Neural progenitor cell (in vitro differentiated cells): ENCODE measurements around the gene AVPR1B. TPM values are rescaled to one million over a fixed set of nuclear protein-coding genes. Genes with fewer than 3 reads are reported as not detected.

ENCODE experiments used
- DNase-seq: peaks from one replicate; pipeline ENCODE4 v3.0.0-alpha.2; 2016; ENCODE audit warnings: low spot score
- H2AFZ ChIP-seq: fragments of 200-600 bp; sonication (generic); replicated peaks from 2 replicates; pipeline ENCODE4 v1.6.1; 2016; ENCODE audit warnings: antibody characterized with exemption
- H3F3A ChIP-seq: fragments of 200-600 bp; sonication (generic); 2 replicates; pipeline ENCODE4 v1.6.1; 2016; ENCODE audit warnings: antibody characterized with exemption, low read depth
- H3K27ac ChIP-seq: fragments of 200-600 bp; sonication (generic); 2 replicates; pipeline ENCODE4 v1.5.1; 2016; ENCODE audit warnings: mild to moderate bottlenecking
- H3K27me3 ChIP-seq: fragments of 200-600 bp; sonication (generic); 2 replicates; pipeline ENCODE4 v1.6.1; 2016; ENCODE audit warnings: mild to moderate bottlenecking, moderate library complexity
- H3K36me3 ChIP-seq: fragments of 200-600 bp; sonication (generic); 2 replicates; pipeline ENCODE4 v1.5.1; 2016
- H3K4me1 ChIP-seq: fragments of 200-600 bp; sonication (generic); 2 replicates; pipeline ENCODE4 v1.6.1; 2016; ENCODE audit warnings: mixed run types
- H3K4me2 ChIP-seq: fragments of 200-600 bp; sonication (generic); 2 replicates; pipeline ENCODE4 v1.6.1; 2016
- H3K4me3 ChIP-seq: fragments of 200-600 bp; sonication (generic); 2 replicates; pipeline ENCODE4 v1.5.1; 2016
- H3K79me2 ChIP-seq: fragments of 200-600 bp; sonication (generic); 2 replicates; pipeline ENCODE4 v1.6.1; 2016; ENCODE audit warnings: low read depth
- H3K9ac ChIP-seq: fragments of 200-600 bp; sonication (generic); 2 replicates; pipeline ENCODE4 v1.6.1; 2016
- H3K9me3 ChIP-seq: fragments of 200-600 bp; sonication (generic); 2 replicates; pipeline ENCODE4 v1.5.1; 2016; ENCODE audit warnings: low read depth
- H4K20me1 ChIP-seq: fragments of 200-600 bp; sonication (generic); 2 replicates; pipeline ENCODE4 v1.6.1; 2016; ENCODE audit warnings: low read depth
- H3K27ac Mint-ChIP-seq: 3 replicates; pipeline ENCODE4 v1.8.0; 2021; ENCODE audit warnings: mixed read lengths
- H3K27me3 Mint-ChIP-seq: 2 replicates; pipeline ENCODE4 v1.8.0; 2022; ENCODE audit warnings: low read depth, mild to moderate bottlenecking, inconsistent platforms, moderate library complexity, mixed read lengths; ENCODE audit not compliant: insufficient read depth
- H3K36me3 Mint-ChIP-seq: 3 replicates; pipeline ENCODE4 v1.8.0; 2021; ENCODE audit warnings: mixed read lengths
- H3K4me1 Mint-ChIP-seq: 3 replicates; pipeline ENCODE4 v1.8.0; 2021; ENCODE audit warnings: mixed read lengths
- H3K4me3 Mint-ChIP-seq: 3 replicates; pipeline ENCODE4 v1.8.0; 2021; ENCODE audit warnings: mild to moderate bottlenecking, moderate library complexity, mixed read lengths
- H3K9me3 Mint-ChIP-seq: 3 replicates; pipeline ENCODE4 v1.8.0; 2020; ENCODE audit warnings: mixed read lengths
- CTCF ChIP-seq: fragments of 200-600 bp; sonication (generic); IDR thresholded peaks from 2 replicates; pipeline ENCODE4 v1.5.1; 2017; ENCODE audit warnings: antibody characterized with exemption, mild to moderate bottlenecking
- EZH2 ChIP-seq: fragments of 200-600 bp; sonication (generic); IDR thresholded peaks from 2 replicates; pipeline ENCODE4 v1.6.1; 2017; ENCODE audit warnings: antibody characterized with exemption, mild to moderate bottlenecking, moderate library complexity
- EZH2phosphoT487 ChIP-seq: fragments of 200-600 bp; sonication (generic); IDR thresholded peaks from 2 replicates; pipeline ENCODE4 v1.6.1; 2017; ENCODE audit warnings: antibody characterized with exemption
- total RNA-seq: library from RNA; depleted of rRNA; stranded (reverse); fragments of >200 nt; gene quantifications from 2 replicates; pipeline ENCODE4 v1.2.3, GENCODE V29; 2015; ENCODE audit warnings: low replicate concordance

AVPR1B gene
- total RNA-seq, 1 donor from 2014 or later = not detected

- H3K27ac ChIP-seq = no peak overlapping the region
- no peak overlapping the region for H3K9ac ChIP-seq
- H3K4me3 Mint-ChIP-seq = no peak overlapping the region
- no peak overlapping the region for H3K27ac Mint-ChIP-seq
- H3K36me3 Mint-ChIP-seq = peaks cover 2% of the 10 kb centered on the region
- H3K36me3 ChIP-seq = no peaks in the 10 kb centered on the region
- no peaks in the 10 kb centered on the region for H3K79me2 ChIP-seq
- peaks cover 7% of the 10 kb centered on the region for H3K9me3 ChIP-seq
- no peak for DNase-seq
- no peaks in the 10 kb centered on the region for H3F3A ChIP-seq
- peaks cover 7% of the 10 kb centered on the region for H3K27me3 Mint-ChIP-seq
- H4K20me1 ChIP-seq = no peaks in the 10 kb centered on the region
- no peak for TF ChIP-seq CTCF
- no peak for TF ChIP-seq EZH2phosphoT487
- no peak for TF ChIP-seq EZH2
- no peak overlapping the region for H3K4me2 ChIP-seq
- H3K9me3 Mint-ChIP-seq = peaks cover 21% of the 10 kb centered on the region
- no peaks in the 10 kb centered on the region for H3K27me3 ChIP-seq
- H2AFZ ChIP-seq = no peak overlapping the region
- H3K4me3 ChIP-seq = no peak overlapping the region
- no peaks in the 10 kb centered on the region for H3K4me1 ChIP-seq
- H3K4me1 Mint-ChIP-seq = no peaks in the 10 kb centered on the region
These were observed 8.2 kb upstream of the AVPR1B start for GRCh38 chr1:206125346-206125745.

GRCh38 chr1:206122686-206123085 lies 5.5 kb upstream of the AVPR1B start:
- H3K4me3 ChIP-seq = no peak overlapping the region
- H3K79me2 ChIP-seq = no peaks in the 10 kb centered on the region
- H3K36me3 ChIP-seq = no peaks in the 10 kb centered on the region
- peaks cover 4% of the 10 kb centered on the region for H3F3A ChIP-seq
- no peaks in the 10 kb centered on the region for H4K20me1 ChIP-seq
- Mint-ChIP-seq H3K4me1 (peaks cover 6% of the 10 kb centered on the region), H3K36me3 (peaks cover 2% of the 10 kb centered on the region), H3K9me3 (peaks cover 31% of the 10 kb centered on the region), H3K27me3 (peaks cover 17% of the 10 kb centered on the region), H3K27ac (no peak overlapping the region), H3K4me3 (no peak overlapping the region)
- no peak for DNase-seq
- TF ChIP-seq EZH2 = no peak
- TF ChIP-seq CTCF = no peak
- no peak for TF ChIP-seq EZH2phosphoT487
- no peak overlapping the region for H3K4me2 ChIP-seq
- no peak overlapping the region for H2AFZ ChIP-seq
- no peak overlapping the region for H3K27ac ChIP-seq
- peaks cover 3% of the 10 kb centered on the region for H3K4me1 ChIP-seq
- H3K9ac ChIP-seq = no peak overlapping the region
- peaks cover 12% of the 10 kb centered on the region for H3K9me3 ChIP-seq
- H3K27me3 ChIP-seq = peaks cover 26% of the 10 kb centered on the region

GRCh38 chr1:206121269-206121668 lies 4.1 kb upstream of the AVPR1B start:
- H3K4me2 ChIP-seq = no peak overlapping the region
- TF ChIP-seq EZH2phosphoT487 = no peak
- TF ChIP-seq CTCF = no peak
- TF ChIP-seq EZH2 = no peak
- DNase-seq = no peak

More at GRCh38 chr1:206121269-206121668, 4.1 kb upstream of the AVPR1B start:
- H3K9me3 Mint-ChIP-seq = peaks cover 31% of the 10 kb centered on the region
- Histone ChIP-seq H2AFZ (no peak overlapping the region), H3K4me1 (peaks cover 6% of the 10 kb centered on the region), H3K9me3 (peaks cover 12% of the 10 kb centered on the region), H3K36me3 (no peaks in the 10 kb centered on the region), H3F3A (peaks cover 4% of the 10 kb centered on the region), H3K9ac (no peak overlapping the region), H3K4me3 (no peak overlapping the region), H3K79me2 (no peaks in the 10 kb centered on the region), H3K27me3 (peaks cover 40% of the 10 kb centered on the region), H4K20me1 (no peaks in the 10 kb centered on the region), H3K27ac (no peak overlapping the region)
- peaks cover 21% of the 10 kb centered on the region for H3K27me3 Mint-ChIP-seq
- peaks cover 2% of the 10 kb centered on the region for H3K36me3 Mint-ChIP-seq
- no peak overlapping the region for H3K4me3 Mint-ChIP-seq
- peaks cover 11% of the 10 kb centered on the region for H3K4me1 Mint-ChIP-seq
- no peak overlapping the region for H3K27ac Mint-ChIP-seq
